GM19372 (cell line): ENCODE measurements around the gene VEZT.
"Not testable (repeated sequence)": the region's sequence is repeated elsewhere in the genome, so short reads cannot be mapped to it uniquely, and the experiment has no call there.

Experiments
- ATAC-seq: cut with Tn5 transposase; IDR thresholded peaks from one replicate; pipeline ENCODE4 v1.9.1; 2021; ENCODE audit warnings: mild to moderate bottlenecking, low read depth, moderate library complexity; ENCODE audit not compliant: unreplicated experiment

The VEZT gene

GRCh38 chr12:95220726-95221125 is 3.1 kb downstream of the VEZT start:
- no peak for ATAC-seq

- ATAC-seq: no peak
Measured at GRCh38 chr12:95224202-95225170, 6.9 kb downstream of the VEZT start.

GRCh38 chr12:95225645-95226212 is 8.1 kb downstream of the VEZT start:
- no peak for ATAC-seq

- no peak for ATAC-seq
Measured at GRCh38 chr12:95227818-95228356, 10.3 kb downstream of the VEZT start.

GRCh38 chr12:95228617-95229016 is 11.0 kb downstream of the VEZT start:
- ATAC-seq: no peak

- no peak for ATAC-seq
Measured at GRCh38 chr12:95229636-95230035, 12.0 kb downstream of the VEZT start.

- ATAC-seq: no peak
Measured at GRCh38 chr12:95230313-95230712, 12.7 kb downstream of the VEZT start.

- no peak for ATAC-seq
Measured at GRCh38 chr12:95231190-95231589, 13.6 kb downstream of the VEZT start.

GRCh38 chr12:95234187-95234586 is 16.6 kb downstream of the VEZT start:
- not testable (repeated sequence) for ATAC-seq

- ATAC-seq: not testable (repeated sequence)
Measured at GRCh38 chr12:95235621-95236020, 18.0 kb downstream of the VEZT start.

GRCh38 chr12:95237315-95237714 is 19.7 kb downstream of the VEZT start:
- no peak for ATAC-seq

GRCh38 chr12:95238150-95238549 is 20.5 kb downstream of the VEZT start:
- no peak for ATAC-seq

- ATAC-seq: no peak
Measured at GRCh38 chr12:95239216-95239615, 21.6 kb downstream of the VEZT start.

GRCh38 chr12:95239835-95240234 is 22.2 kb downstream of the VEZT start:
- ATAC-seq: not testable (repeated sequence)

- ATAC-seq: no peak
Measured at GRCh38 chr12:95240556-95240955, 22.9 kb downstream of the VEZT start.

GRCh38 chr12:95241138-95241537 is 23.5 kb downstream of the VEZT start:
- ATAC-seq: not testable (repeated sequence)

GRCh38 chr12:95241761-95242506 is 24.3 kb downstream of the VEZT start:
- no peak for ATAC-seq

- ATAC-seq: no peak
Measured at GRCh38 chr12:95243497-95244183, 26.0 kb downstream of the VEZT start.

GRCh38 chr12:95244350-95244749 is 26.7 kb downstream of the VEZT start:
- ATAC-seq: no peak

- no peak for ATAC-seq
Measured at GRCh38 chr12:95248095-95248494, 30.5 kb downstream of the VEZT start.
